ENCODE measurements around the gene NUP107.

NUP107 gene

DNA sequence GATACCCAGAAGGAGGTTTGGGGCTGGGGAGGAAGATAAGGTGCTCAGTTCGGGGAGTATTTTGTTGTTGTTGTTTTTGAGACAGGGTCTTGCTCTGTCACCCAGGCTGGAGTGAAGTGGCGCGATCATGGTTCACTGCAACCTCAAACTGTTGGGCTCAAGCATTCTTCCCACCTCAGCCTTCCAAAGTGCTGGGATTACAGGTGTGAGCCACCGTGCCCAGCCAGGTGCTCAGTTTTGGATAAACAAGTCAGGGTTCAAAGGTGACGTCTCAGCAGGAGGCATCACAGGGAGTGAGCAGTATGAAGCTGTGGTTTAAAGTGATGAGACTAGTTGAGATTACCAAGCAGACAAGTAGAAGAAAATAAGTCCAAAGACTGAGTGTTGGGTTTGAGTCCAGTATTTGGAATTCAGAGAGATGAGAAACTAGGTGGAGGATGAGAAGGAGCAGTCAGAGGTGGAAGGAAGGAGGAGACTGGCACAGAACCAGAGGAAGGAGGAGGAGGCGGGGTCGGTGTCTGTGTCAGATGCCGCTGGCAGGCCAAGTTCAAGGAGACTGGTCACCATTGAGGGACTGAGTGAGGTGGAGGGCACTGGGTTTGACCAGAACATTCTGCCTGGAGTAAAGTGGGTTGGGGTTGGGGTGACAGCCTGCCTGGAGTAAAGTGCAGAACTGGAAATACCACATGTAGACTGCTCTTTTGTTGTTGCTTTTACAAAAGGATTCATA lies 75.3 kb downstream of the NUP107 start:
- Histone ChIP-seq H3K36me3 (ENCODE audit: low read length) (peaks cover 4% of the 10 kb centered on the region; the same call in 1 of the 2 replicates), H3K9ac (ENCODE audit: low read length) (no peak overlapping the region), H2AFZ (ENCODE audit: low read depth, low read length, severe bottlenecking) (no peak overlapping the region), H3K4me3 (ENCODE audit: insufficient read depth, low read length, poor library complexity, severe bottlenecking) (no peak overlapping the region), H3K9me3 (ENCODE audit: insufficient read depth, low read length) (no peaks in the 10 kb centered on the region), H3F3A (ENCODE audit: insufficient read depth) (no peaks in the 10 kb centered on the region), H3K27me3 (ENCODE audit: low read length) (no peaks in the 10 kb centered on the region), H3K9me2 (replicated peaks; ENCODE audit: insufficient read depth, low read length) (no peaks in the 10 kb centered on the region), H3K27ac (ENCODE audit: low read depth, low read length) (no peak overlapping the region), H3K4me2 (ENCODE audit: low read depth, low read length, poor library complexity, severe bottlenecking) (no peak overlapping the region), H4K20me1 (ENCODE audit: low read depth, low read length) (no peaks in the 10 kb centered on the region), H3K79me2 (ENCODE audit: insufficient read depth, low read length) (no peaks in the 10 kb centered on the region)
- TF ChIP-seq, protein P1, sequence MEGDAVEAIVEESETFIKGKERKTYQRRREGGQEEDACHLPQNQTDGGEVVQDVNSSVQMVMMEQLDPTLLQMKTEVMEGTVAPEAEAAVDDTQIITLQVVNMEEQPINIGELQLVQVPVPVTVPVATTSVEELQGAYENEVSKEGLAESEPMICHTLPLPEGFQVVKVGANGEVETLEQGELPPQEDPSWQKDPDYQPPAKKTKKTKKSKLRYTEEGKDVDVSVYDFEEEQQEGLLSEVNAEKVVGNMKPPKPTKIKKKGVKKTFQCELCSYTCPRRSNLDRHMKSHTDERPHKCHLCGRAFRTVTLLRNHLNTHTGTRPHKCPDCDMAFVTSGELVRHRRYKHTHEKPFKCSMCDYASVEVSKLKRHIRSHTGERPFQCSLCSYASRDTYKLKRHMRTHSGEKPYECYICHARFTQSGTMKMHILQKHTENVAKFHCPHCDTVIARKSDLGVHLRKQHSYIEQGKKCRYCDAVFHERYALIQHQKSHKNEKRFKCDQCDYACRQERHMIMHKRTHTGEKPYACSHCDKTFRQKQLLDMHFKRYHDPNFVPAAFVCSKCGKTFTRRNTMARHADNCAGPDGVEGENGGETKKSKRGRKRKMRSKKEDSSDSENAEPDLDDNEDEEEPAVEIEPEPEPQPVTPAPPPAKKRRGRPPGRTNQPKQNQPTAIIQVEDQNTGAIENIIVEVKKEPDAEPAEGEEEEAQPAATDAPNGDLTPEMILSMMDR (IDR thresholded peaks at IDR 0.05; ENCODE audit: insufficient read depth, low read length, poor library complexity, severe bottlenecking), result no peak
- no peak for TF ChIP-seq EZH2phosphoT487 (conservative IDR thresholded peaks at IDR 0.05; ENCODE audit: low read length)

- H3K27me3 ChIP-seq (ENCODE audit: low read length), result no peaks in the 10 kb centered on the region
- H3K79me2 ChIP-seq (ENCODE audit: insufficient read depth, low read length), result no peaks in the 10 kb centered on the region
- H3K27ac ChIP-seq (ENCODE audit: low read depth, low read length), result no peak overlapping the region
- no peak overlapping the region for H3K4me2 ChIP-seq (ENCODE audit: low read depth, low read length, poor library complexity, severe bottlenecking)
- no peak overlapping the region for H2AFZ ChIP-seq (ENCODE audit: low read depth, low read length, severe bottlenecking)
- no peak for TF ChIP-seq EZH2phosphoT487 (conservative IDR thresholded peaks at IDR 0.05; ENCODE audit: low read length)
- TF ChIP-seq, protein P1 (IDR thresholded peaks at IDR 0.05; ENCODE audit: insufficient read depth, low read length, poor library complexity, severe bottlenecking), result no peak
- H3K36me3 ChIP-seq (ENCODE audit: low read length), result peaks cover 4% of the 10 kb centered on the region; the same call in 1 of the 2 replicates
- H4K20me1 ChIP-seq (ENCODE audit: low read depth, low read length), result no peaks in the 10 kb centered on the region
- H3K4me3 ChIP-seq (ENCODE audit: insufficient read depth, low read length, poor library complexity, severe bottlenecking), result no peak overlapping the region
- H3F3A ChIP-seq (ENCODE audit: insufficient read depth), result 0 out of 2 replicates have a peak, but pooled peaks cover 3% of the 10 kb centered on the region
- H3K9me2 ChIP-seq (replicated peaks; ENCODE audit: insufficient read depth, low read length), result no peaks in the 10 kb centered on the region
- H3K9me3 ChIP-seq (ENCODE audit: insufficient read depth, low read length), result no peaks in the 10 kb centered on the region
- H3K9ac ChIP-seq (ENCODE audit: low read length), result no peak overlapping the region
Measured at GRCh38 chr12:68762691-68763090, 75.9 kb downstream of the NUP107 start.

DNA sequence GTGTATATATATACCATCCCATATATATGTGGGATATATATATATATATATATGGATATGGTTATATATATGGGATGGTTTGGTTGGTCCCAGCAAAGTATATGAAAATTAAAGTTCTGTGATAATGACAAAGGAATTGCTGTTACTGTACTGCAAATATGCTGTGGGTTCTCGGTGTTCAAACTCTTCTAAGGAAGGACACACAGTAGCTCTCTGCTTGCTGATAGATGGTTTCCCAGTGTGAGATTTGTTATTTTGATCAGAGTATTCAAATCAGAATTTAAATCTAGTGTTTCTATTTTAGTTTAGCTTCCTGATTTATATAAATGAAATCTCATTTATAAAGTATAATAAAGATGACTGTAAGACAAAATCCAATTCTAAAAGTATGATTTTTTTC lies 78.9 kb downstream of the NUP107 start:
- Histone ChIP-seq H3K27ac (ENCODE audit: low read depth, low read length) (no peak overlapping the region), H3F3A (ENCODE audit: insufficient read depth) (0 out of 2 replicates have a peak, but pooled peaks cover 14% of the 10 kb centered on the region), H3K36me3 (ENCODE audit: low read length) (0 out of 2 replicates have a peak, but pooled peaks cover 2% of the 10 kb centered on the region), H4K20me1 (ENCODE audit: low read depth, low read length) (no peaks in the 10 kb centered on the region), H3K79me2 (ENCODE audit: insufficient read depth, low read length) (no peaks in the 10 kb centered on the region), H3K9me2 (replicated peaks; ENCODE audit: insufficient read depth, low read length) (no peaks in the 10 kb centered on the region), H3K4me2 (ENCODE audit: low read depth, low read length, poor library complexity, severe bottlenecking) (no peak overlapping the region), H3K4me3 (ENCODE audit: insufficient read depth, low read length, poor library complexity, severe bottlenecking) (no peak overlapping the region), H3K9me3 (ENCODE audit: insufficient read depth, low read length) (no peaks in the 10 kb centered on the region), H3K9ac (ENCODE audit: low read length) (no peak overlapping the region), H3K27me3 (ENCODE audit: low read length) (no peaks in the 10 kb centered on the region), H2AFZ (ENCODE audit: low read depth, low read length, severe bottlenecking) (no peak overlapping the region)
- no peak for TF ChIP-seq EZH2phosphoT487 (conservative IDR thresholded peaks at IDR 0.05; ENCODE audit: low read length)
- TF ChIP-seq, protein P1 (IDR thresholded peaks at IDR 0.05; ENCODE audit: insufficient read depth, low read length, poor library complexity, severe bottlenecking), result no peak
